Activated T-cell treated with anti-CD3 and anti-CD28 coated beads, Interleukin-2, amount 50 U/mL, for 72 hours (primary cell): ENCODE data around the gene SIPA1L3. TPM values are rescaled to one million over a fixed set of nuclear protein-coding genes. Genes with fewer than 3 reads are reported as not detected.
A peak's percentile ranks its signal among the peaks of the same experiment; 100 is the strongest.
"Not testable (repeated sequence)": the region's sequence is repeated elsewhere in the genome, so short reads cannot be mapped to it uniquely, and the experiment has no call there.

Experiments
- ATAC-seq, 2 donors: fragments of 150-1000 bp; cut with Tn5 transposase; replicated peaks in 1 of 2; 2 replicates each; pipeline ENCODE4 v1.10.0; 2021; ENCODE audit warnings: moderate library complexity in 2 of 2, mild to moderate bottlenecking in 1 of 2
- DNase-seq, 2 donors: peaks; one replicate each; pipeline ENCODE4 v3.0.0; 2021 to 2022; ENCODE audit warnings: mixed read lengths in 1 of 2
- H3K27ac Mint-ChIP-seq: one replicate; pipeline ENCODE4 v1.8.0; 2022; ENCODE audit warnings: mild to moderate bottlenecking, moderate library complexity, mixed read lengths
- H3K27me3 Mint-ChIP-seq: one replicate; pipeline ENCODE4 v1.8.0; 2022; ENCODE audit warnings: low read depth, mixed read lengths
- H3K36me3 Mint-ChIP-seq, 2 donors: one replicate each; pipeline ENCODE4 v1.8.0; 2022; ENCODE audit warnings: mixed read lengths in 2 of 2, mild to moderate bottlenecking in 1 of 2; ENCODE audit not compliant: insufficient read depth in 2 of 2
- H3K4me1 Mint-ChIP-seq: one replicate; pipeline ENCODE4 v1.8.0; 2022; ENCODE audit warnings: low read depth, mixed read lengths
- H3K4me3 Mint-ChIP-seq, 2 donors: one replicate each; pipeline ENCODE4 v1.8.0; 2022; ENCODE audit warnings: mild to moderate bottlenecking in 2 of 2, mixed read lengths in 2 of 2, moderate library complexity in 2 of 2
- H3K9me3 Mint-ChIP-seq, 2 donors: one replicate each; pipeline ENCODE4 v1.8.0; 2022; ENCODE audit warnings: mixed read lengths in 2 of 2
- total RNA-seq, 2 donors: library from RNA; stranded (reverse); gene quantifications; one replicate each; pipeline ENCODE4 v1.2.3, GENCODE V29; 2022

Gene SIPA1L3
- total RNA-seq, 2 donors from 2014 or later = 12.8 TPM

GRCh38 chr19:38213911-38214625 lies 307.1 kb downstream of the SIPA1L3 start:
- Mint-ChIP-seq H3K27ac (peak overlapping the region; percentile 94), H3K4me1 (peaks cover 31% of the 10 kb centered on the region), H3K9me3 (no peaks in the 10 kb centered on the region), H3K27me3 (peaks cover 43% of the 10 kb centered on the region), H3K4me3 (peak overlapping the region; percentile 53 to 71), H3K36me3 (peaks cover 2 to 5% of the 10 kb centered on the region in 2 donors)
- DNase-seq (peak; percentile 83 to 92), ATAC-seq (peak; percentile 94 to 95)

GRCh38 chr19:38216785-38217641 lies 310.0 kb downstream of the SIPA1L3 start:
- H3K9me3 Mint-ChIP-seq = no peaks in the 10 kb centered on the region
- ATAC-seq (no peak), DNase-seq (no peak)
- peaks cover 49% of the 10 kb centered on the region for H3K27me3 Mint-ChIP-seq
- H3K4me3 Mint-ChIP-seq = no peak overlapping the region
- peaks cover 0 to 3% of the 10 kb centered on the region in 2 donors for H3K36me3 Mint-ChIP-seq
- H3K4me1 Mint-ChIP-seq = peaks cover 22% of the 10 kb centered on the region
- H3K27ac Mint-ChIP-seq = no peak overlapping the region

- Mint-ChIP-seq H3K27me3 (peaks cover 53% of the 10 kb centered on the region), H3K4me1 (peaks cover 26% of the 10 kb centered on the region), H3K9me3 (no peaks in the 10 kb centered on the region), H3K36me3 (peaks cover 0 to 3% of the 10 kb centered on the region in 2 donors), H3K4me3 (no peak overlapping the region), H3K27ac (no peak overlapping the region)
- DNase-seq (no peak), ATAC-seq (no peak)
Measured at GRCh38 chr19:38218204-38218603, 311.2 kb downstream of the SIPA1L3 start.

GRCh38 chr19:38219221-38219620 lies 312.2 kb downstream of the SIPA1L3 start:
- Mint-ChIP-seq H3K9me3 (no peaks in the 10 kb centered on the region), H3K4me3 (no peak overlapping the region), H3K4me1 (peaks cover 22% of the 10 kb centered on the region), H3K27me3 (peaks cover 51% of the 10 kb centered on the region), H3K36me3 (peaks cover 0 to 1% of the 10 kb centered on the region in 2 donors), H3K27ac (no peak overlapping the region)
- ATAC-seq (no peak), DNase-seq (no peak)

GRCh38 chr19:38221421-38221820 lies 314.4 kb downstream of the SIPA1L3 start:
- DNase-seq (no peak), ATAC-seq (no peak)
- no peaks in the 10 kb centered on the region for H3K9me3 Mint-ChIP-seq
- peaks cover 22% of the 10 kb centered on the region for H3K4me1 Mint-ChIP-seq
- peaks cover 0 to 3% of the 10 kb centered on the region in 2 donors for H3K36me3 Mint-ChIP-seq
- H3K4me3 Mint-ChIP-seq = no peak overlapping the region
- no peak overlapping the region for H3K27ac Mint-ChIP-seq
- peaks cover 56% of the 10 kb centered on the region for H3K27me3 Mint-ChIP-seq

GRCh38 chr19:38221919-38222830 lies 315.2 kb downstream of the SIPA1L3 start:
- ATAC-seq (no peak), DNase-seq (no peak)
- Mint-ChIP-seq H3K9me3 (no peaks in the 10 kb centered on the region), H3K27me3 (peaks cover 63% of the 10 kb centered on the region), H3K27ac (no peak overlapping the region), H3K4me3 (no peak overlapping the region), H3K36me3 (peaks cover 0 to 3% of the 10 kb centered on the region in 2 donors), H3K4me1 (peaks cover 18% of the 10 kb centered on the region)

GRCh38 chr19:38223119-38223523 lies 316.1 kb downstream of the SIPA1L3 start:
- peaks cover 72% of the 10 kb centered on the region for H3K27me3 Mint-ChIP-seq
- H3K9me3 Mint-ChIP-seq = no peaks in the 10 kb centered on the region
- ATAC-seq = no peak
- no peak for DNase-seq
- H3K4me1 Mint-ChIP-seq = peaks cover 18% of the 10 kb centered on the region
- peak overlapping the region; percentile 26 to 63 for H3K4me3 Mint-ChIP-seq
- no peak overlapping the region for H3K27ac Mint-ChIP-seq
- peaks cover 0 to 3% of the 10 kb centered on the region in 2 donors for H3K36me3 Mint-ChIP-seq

GRCh38 chr19:38223617-38224013 lies 316.6 kb downstream of the SIPA1L3 start:
- Mint-ChIP-seq H3K36me3 (peaks cover 0 to 3% of the 10 kb centered on the region in 2 donors), H3K4me3 (peak overlapping the region; percentile 26 to 63), H3K27ac (no peak overlapping the region), H3K4me1 (peaks cover 19% of the 10 kb centered on the region), H3K27me3 (peaks cover 72% of the 10 kb centered on the region), H3K9me3 (no peaks in the 10 kb centered on the region)
- ATAC-seq (no peak), DNase-seq (no peak)

- peaks cover 24% of the 10 kb centered on the region for H3K4me1 Mint-ChIP-seq
- H3K4me3 Mint-ChIP-seq = peak within 1 kb of the TSS; percentile 60 to 76
- DNase-seq = peak; percentile 75 to 76
- peaks cover 0 to 3% of the 10 kb centered on the region in 2 donors for H3K36me3 Mint-ChIP-seq
- peak; percentile 85 to 88 for ATAC-seq
- H3K27me3 Mint-ChIP-seq = peaks cover 68% of the 10 kb centered on the region
- no peaks in the 10 kb centered on the region for H3K9me3 Mint-ChIP-seq
- no peak within 1 kb of the TSS for H3K27ac Mint-ChIP-seq
Measured at GRCh38 chr19:38224014-38224862, 317.2 kb downstream of the SIPA1L3 start, which contains the start of gene DPF1. Gene DPF1 (minus strand): TSS chr19:38224222. CDS start chr19:38224142, 80 bp downstream.

GRCh38 chr19:38224863-38225218 lies 317.8 kb downstream of the SIPA1L3 start:
- H3K27ac Mint-ChIP-seq, ATAC-seq, DNase-seq, H3K36me3 Mint-ChIP-seq, H3K9me3 Mint-ChIP-seq: not testable (repeated sequence)
- Mint-ChIP-seq H3K27me3 (peaks cover 64% of the 10 kb centered on the region), H3K4me3 (peak overlapping the region; percentile 60 to 76), H3K4me1 (peaks cover 24% of the 10 kb centered on the region)

GRCh38 chr19:38227287-38228004 lies 320.4 kb downstream of the SIPA1L3 start:
- Mint-ChIP-seq H3K4me1 (peaks cover 24% of the 10 kb centered on the region), H3K9me3 (no peaks in the 10 kb centered on the region), H3K27ac (no peak overlapping the region), H3K27me3 (peaks cover 65% of the 10 kb centered on the region), H3K36me3 (peaks cover 0 to 3% of the 10 kb centered on the region in 2 donors), H3K4me3 (peak overlapping the region in 1 of 2 donors; percentile 44)
- no peak for ATAC-seq
- DNase-seq = no peak
